Activated CD8-positive, alpha-beta memory T cell treated with anti-CD3 and anti-CD28 coated beads for 48 hours (primary cell): ENCODE results near the gene AFF3.

Experiments used
- DNase-seq, 3 experiments: peaks; one replicate each; pipeline ENCODE4 v3.0.0-alpha.2; 2020; ENCODE audit warnings: low read depth in 2 of 3, low spot score in 2 of 3

AFF3 gene

DNA sequence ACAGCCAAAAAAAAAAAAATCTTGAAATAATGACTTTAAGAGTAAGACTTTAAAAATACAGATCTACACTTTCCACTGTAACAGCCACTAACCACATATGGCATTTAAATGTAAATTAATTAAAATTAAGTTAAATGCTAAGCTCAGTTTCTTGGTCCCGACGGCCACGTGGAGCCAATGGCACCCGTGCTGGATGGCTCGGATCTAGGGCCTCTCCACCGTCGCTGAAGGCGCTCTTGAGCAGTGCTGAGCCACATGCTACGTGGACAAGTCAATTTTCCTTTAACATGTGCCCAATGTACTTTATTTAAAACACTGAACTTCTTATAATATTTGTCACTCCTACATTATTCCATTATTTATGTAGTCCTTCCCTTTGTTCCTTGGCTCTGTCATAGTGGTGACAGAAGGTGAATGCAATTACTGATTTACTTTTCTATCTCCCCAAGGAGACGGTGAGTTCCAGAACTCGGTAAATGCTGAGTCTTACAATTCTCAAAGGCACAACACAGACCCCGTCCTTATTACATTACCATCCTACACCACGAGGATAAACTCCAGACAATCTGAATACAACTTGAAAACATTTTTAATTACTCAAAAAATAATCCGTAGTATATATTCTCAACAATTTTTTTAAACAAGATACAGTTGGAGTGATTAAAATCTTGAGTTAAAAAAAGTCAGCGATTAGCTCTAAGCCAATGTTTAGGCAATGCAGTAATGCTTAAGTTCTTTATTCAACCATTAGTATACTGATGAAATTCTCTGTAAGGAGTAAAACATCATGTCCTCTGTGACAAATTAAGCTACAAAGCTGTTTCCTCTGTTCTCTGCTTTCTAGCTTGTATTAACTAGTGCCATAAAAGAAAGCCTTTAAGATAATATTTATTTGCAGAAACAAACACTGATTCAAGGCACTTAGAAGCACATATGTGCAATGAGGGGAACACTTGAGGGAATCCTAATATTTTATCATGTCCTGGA, 95.1 kb downstream of the AFF3 start:
- no peak for DNase-seq

- DNase-seq: no peak
Observed at GRCh38 chr2:100045000-100045399, 97.4 kb downstream of the AFF3 start.

DNA sequence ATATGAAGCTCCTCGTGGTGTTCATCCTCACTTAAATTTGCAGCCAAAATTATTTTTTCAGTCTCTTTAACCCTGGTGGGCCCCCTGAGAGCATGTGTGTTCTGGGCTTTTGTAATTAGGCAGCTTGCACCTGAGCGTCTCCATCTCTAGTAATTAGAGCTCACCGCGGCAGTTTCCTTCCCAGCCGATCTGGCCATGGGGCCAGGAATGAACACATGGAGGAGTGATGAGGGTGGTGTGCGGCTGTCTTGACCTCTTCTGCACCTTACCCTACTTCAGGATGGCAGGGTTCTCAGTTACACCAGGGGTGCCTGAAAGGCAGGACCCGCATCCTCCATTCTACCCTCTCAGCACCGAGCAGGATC, 98.5 kb downstream of the AFF3 start:
- no peak for DNase-seq

GRCh38 chr2:100043081-100043890, 99.1 kb downstream of the AFF3 start:
- DNase-seq: no peak

- no peak for DNase-seq
Observed at GRCh38 chr2:100042562-100042961, 99.8 kb downstream of the AFF3 start.

- DNase-seq: no peak
Observed at GRCh38 chr2:100041946-100042345, 100.4 kb downstream of the AFF3 start.

DNA sequence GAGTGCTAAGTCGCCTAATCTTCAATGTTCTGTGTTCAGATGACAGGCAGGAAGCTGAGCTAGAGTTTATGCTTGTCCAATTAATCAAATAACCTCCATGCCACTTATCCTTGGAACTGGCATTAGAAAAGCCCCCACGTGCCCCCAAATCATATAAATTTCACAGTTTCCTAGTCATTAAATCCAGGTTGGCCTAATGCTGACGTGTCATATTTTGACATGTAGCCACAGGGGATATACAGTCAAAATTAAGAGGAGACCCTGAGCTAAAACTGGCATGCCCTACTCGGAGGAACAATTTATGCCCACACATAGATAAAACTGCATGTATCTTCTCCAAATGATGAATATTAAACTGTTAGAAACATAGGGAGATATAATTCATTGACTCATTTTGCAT, 101.0 kb downstream of the AFF3 start:
- no peak for DNase-seq

DNA sequence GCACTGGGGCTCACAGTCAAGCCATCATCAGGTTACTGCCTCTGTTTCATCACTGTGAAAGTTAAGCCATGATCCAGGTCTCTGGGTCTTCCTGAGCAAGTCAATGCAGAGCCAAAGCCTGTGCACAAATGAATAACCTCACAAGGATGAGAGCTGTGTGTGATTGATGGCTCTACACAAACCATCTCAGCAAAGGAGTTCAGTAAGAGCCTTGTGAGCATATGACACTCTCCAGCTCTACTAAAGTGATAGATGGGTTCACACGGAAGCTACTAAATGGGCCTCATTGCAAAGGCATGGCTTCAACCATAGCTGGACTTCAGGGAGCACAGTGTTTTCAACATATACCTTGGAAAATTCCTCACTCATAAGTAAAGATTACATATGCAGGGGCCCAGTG, 101.5 kb downstream of the AFF3 start:
- no peak for DNase-seq

GRCh38 chr2:100039291-100039980, 103.0 kb downstream of the AFF3 start:
- DNase-seq: no peak

DNA sequence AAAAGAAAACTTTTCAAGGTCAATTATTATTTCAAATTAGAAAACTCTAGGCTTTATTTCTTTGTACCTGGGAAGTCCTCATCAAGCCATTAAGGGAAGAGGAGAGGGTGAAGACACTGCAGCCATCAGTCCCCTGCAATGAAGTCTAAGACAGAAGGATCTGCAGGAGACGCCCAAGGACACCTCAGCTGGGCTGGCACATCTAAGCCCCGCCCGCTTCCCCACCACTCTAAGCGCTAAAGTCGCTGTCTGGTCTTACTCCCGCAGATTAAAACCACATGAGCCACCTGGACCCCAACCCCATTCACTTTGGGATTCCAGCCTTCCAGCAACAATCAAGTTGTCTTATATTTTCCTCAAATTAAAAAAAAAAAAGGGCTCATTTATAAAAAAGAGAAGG, 104.4 kb downstream of the AFF3 start:
- no peak for DNase-seq

GRCh38 chr2:100036793-100037192, 105.6 kb downstream of the AFF3 start:
- no peak for DNase-seq

- no peak for DNase-seq
Observed at GRCh38 chr2:100036026-100036425, 106.4 kb downstream of the AFF3 start.

DNA sequence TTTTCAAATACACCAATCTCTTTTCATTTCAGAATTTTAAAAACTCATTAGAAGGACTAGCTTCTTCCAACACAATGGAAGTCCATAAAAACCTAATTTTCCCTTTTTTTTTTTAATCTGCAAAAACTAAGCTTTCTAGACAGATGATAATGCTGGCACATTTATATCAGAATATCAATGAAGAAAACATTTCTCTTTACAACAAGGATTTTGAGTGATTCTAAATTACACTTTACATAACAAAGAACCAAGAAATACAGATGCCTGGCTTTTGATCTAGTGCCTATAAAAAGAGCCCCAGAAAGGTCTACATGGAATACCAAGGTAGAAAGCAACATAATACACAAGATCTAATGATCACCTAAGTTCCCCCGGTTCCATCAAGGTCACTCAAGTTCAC, 108.0 kb downstream of the AFF3 start:
- no peak for DNase-seq

- no peak for DNase-seq
Observed at GRCh38 chr2:100033976-100034375, 108.4 kb downstream of the AFF3 start.

- DNase-seq: no peak
Observed at GRCh38 chr2:100031604-100032003, 110.8 kb downstream of the AFF3 start.

DNA sequence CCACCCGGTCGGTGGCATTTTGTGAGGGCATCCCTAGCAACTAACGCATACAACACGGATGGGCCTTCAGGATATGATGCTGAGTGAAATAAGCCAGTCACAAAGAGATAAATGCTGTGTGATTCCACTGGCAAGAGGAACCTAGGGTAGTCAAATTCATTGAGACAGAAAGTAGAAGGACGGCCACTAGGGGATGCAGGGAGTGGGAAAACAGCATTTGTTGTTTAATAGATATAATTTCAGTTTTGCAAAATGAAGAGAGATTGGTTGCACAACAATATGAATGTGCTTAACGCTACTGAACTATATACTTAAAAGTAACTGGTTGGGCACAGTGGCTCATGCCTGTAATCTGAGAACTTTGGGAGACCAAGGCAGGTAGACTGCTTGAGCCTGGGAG, 112.9 kb downstream of the AFF3 start:
- DNase-seq: no peak

DNA sequence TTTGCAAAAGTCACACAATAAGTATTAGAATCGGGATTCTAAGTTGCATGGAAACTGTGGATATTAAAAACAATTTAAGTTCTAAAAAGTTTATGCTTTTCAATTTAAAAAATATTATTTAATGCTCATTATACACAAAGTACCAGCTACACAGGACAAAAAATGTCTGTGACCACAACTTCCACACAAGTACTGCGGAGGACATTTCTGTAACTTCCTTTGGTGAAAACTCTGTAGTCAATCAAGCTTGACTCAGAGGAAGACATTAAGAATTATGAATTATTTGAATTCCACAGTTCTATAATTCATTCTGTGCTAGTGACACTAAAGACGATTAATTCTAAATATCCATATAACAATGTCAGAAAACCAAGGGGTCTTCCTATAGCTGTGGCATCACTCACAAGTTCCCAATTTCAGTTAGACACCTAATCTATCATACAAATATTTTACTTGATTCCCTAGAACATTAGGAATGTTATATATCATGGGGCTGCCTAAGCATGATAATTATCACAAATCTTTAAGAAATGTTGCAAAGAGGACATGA, 120.5 kb downstream of the AFF3 start:
- DNase-seq: no peak

DNA sequence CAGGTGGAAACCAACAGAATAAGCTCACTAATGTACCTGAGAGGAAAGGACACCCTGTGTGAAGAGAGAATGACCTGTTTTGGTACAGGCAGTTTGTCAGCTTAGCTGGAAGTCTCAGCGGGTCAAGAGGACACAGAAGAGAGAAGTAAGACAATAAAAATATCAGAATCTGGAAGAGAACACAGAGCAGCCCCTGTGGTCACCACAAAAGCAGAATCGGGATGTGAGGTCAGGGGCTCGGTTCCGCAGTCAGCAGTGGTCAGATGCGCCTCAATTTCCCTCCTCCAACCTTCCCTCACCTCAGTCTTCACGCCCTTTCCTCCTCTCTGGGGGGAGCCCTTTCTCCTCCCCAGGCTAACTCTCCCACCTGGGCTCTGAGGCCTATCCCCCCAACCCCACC, 122.9 kb downstream of the AFF3 start:
- DNase-seq: no peak

DNA sequence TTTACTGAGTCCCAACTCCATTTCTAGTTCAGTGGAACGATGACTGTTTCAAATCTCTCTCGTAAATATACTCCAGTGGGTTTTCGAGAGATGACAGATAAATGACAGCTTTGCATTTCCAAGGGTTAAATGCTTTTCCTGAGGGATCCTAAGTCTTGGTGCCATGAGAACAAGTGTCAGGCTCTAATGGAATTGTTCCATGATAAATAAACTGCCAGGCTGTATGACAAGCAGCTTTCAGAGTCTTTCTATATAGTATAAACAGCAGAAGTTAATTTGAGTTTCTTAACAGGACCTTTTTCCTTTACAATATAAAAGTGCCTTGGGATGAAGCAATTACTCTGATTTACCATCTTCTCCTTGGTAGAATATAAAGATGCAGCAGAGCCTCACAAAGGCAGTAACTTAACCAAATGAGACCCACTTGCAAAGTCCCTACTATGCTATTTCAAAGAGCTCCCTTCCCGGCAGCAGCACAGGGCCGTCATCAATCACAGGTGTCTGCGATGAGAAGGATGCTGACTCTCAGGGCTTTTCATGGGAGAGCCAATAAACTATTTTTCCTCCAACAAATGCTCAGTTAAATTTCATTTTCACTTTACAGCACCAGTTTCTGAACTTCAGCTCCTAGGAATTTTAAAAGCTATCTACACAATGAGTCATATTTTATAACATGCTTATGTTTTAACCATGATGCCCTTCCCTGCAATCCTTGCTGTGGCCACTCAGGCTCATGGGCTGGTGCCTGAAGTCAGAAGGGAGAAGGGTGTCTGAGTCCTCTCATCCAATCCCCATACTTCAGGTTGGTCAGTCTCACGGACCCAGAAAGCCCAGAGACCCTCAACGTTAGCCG, 123.8 kb downstream of the AFF3 start:
- DNase-seq: no peak

GRCh38 chr2:100017633-100018032, 124.8 kb downstream of the AFF3 start:
- DNase-seq: no peak
